Muscle of arm (tissue), 12 donors: Measurements from ENCODE around the gene SLC35A4. TPM values are rescaled to one million over a fixed set of nuclear protein-coding genes. Genes with fewer than 3 reads are reported as not detected.

Experiments
- DNase-seq: peaks from one replicate; pipeline ENCODE4 v3.0.0-alpha.2; 2013
- polyA plus RNA-seq, 12 donors: library from polyadenylated mRNA; unstranded; fragments of 120-200 nt; gene quantifications; one replicate each; pipeline ENCODE4 v1.2.1, GENCODE V29; 2013; ENCODE audit not compliant: insufficient read length in 12 of 12

The SLC35A4 gene
- polyA plus RNA-seq, 12 donors: 35.4 to 65.9 (median 56.3) TPM; not detected in 1

- no peak for DNase-seq
Observed at GRCh38 chr5:140555747-140556312, 8.8 kb upstream of the SLC35A4 start.

DNA sequence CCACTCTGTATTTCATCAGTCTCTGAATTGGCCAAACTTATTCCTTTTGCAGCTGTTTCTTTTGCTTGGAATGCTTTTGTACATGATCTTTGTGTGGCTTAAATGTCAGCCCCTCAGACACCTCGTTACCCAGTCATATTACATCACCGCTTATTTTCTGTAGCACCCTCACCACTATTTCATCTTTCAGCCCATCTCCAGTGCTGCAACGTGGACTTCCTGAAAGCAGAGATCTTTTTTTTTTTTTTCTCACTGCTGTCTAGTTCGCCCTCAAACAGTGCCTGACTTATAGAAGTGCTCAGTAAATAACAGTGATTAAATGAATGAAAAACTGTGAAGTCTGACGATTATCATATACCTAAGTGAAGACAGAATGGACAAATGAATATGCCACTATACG, 8.2 kb upstream of the SLC35A4 start:
- DNase-seq: no peak

GRCh38 chr5:140557136-140557805, 7.4 kb upstream of the SLC35A4 start, which contains the start of gene SRA1:
TSS of gene SRA1 (minus strand) at chr5:140557473. CDS start at chr5:140557452, 21 bp downstream.
- peak; percentile 95 for DNase-seq

DNA sequence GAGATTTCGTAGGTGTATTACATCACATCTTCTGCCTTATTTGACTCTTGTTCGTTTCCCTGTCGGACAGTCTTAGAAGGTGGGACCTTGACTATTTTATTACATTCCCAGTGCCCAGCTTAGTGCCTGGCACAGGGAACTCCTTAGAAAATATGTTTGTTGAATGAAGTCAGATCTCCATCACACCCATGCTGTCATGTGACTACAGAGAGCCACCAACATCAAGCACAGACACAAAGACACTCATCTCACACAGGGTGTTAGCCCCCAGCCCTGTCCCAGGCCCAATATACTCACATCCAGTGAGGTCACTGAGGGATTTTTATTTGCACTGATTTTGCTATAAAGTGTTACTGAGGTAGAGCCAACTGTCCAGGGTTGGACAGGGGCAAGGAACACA, 6.7 kb upstream of the SLC35A4 start:
- DNase-seq: no peak

DNA sequence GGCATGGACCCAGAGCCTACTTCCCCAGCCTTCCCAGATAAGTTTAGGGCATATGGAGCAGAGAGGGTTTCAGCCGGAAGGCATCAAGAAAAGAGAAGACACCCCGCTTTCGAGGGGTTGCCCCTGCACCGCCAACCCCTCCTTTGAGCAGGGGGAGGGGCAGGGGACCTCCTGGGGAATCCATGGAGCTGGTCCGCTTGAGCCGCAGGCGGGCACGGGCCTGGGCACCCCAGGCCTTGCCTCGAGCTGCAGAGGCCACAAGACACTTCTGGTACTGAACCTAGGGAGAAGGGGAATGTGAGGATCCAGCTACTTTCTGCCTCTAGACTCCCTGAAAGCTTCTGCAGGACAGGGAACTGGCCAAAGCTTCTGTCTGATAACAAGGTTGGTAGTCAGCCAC, 6.1 kb upstream of the SLC35A4 start:
- DNase-seq: no peak

GRCh38 chr5:140560227-140560626, 4.4 kb upstream of the SLC35A4 start:
- no peak for DNase-seq

- no peak for DNase-seq
Observed at GRCh38 chr5:140561753-140562523, 2.7 kb upstream of the SLC35A4 start.

DNA sequence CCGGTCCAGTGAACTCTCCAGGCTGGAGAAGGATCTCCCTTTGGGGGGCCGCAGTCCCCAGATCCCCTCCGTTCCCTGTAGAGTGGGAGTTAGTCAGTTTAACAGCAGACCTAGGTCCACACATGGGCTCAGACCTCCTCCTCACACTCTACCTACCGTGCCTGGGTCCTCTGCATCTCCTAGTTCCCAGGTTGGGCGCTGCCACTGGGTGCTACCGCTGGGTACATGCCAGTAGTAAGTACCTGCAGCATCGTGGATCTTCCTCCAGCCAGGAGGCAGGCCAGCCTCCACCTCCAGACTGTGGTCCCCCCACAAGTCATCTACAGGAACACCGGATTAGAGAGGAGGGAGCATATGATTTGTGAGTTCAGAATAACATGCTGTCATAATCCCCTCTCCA, 1.0 kb upstream of the SLC35A4 start:
- DNase-seq: no peak

DNA sequence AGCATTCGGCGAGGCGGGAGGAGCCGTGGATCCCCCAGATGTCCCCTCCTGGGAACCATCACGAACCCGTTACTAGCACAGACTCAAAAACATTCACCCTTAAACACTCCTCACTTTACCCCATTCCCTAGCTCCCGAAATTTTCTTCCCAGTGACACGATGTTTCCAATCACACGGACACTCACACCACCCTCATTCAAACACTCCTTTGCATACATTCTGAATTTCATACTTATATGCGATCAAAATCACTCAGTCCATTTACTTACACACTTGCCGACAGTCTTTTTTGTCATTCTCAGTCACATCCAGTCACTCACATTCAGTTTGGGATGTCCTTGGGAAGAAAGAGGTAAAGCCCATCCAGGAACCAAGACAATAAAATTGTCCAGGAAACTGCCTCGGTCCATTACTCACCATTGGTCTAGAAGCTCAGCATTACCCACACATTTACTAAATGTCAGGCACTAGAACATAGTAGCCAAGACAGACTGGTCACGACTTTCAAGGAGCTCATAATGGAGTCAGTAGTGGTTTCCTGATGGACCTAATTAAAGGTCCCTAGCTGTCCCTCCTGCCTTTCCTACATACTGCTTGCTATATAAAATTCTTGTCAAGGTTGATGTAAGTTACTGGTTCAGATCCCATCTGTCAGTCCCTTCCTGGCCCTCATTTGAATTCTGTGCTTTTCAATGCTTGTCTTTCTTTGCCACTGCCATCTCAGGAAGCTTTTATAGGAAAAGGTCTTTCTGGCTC, 574 bp downstream of the SLC35A4 start:
- DNase-seq: no peak

DNA sequence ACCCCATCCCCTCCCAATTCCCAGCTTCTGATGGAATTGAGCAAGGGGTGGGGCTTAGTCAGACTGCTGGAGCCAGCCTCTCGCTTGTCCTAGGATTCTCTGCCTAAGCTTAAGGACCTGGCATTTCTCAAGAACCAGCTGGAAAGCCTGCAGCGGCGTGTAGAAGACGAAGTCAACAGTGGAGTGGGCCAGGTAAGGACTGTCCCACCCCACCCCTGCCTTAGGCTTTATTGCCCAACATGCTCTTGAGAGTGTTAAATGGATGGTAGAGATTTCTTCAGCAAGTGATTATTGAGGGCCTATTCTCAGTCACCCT, 1.1 kb downstream of the SLC35A4 start:
- no peak for DNase-seq

- DNase-seq: no peak
Observed at GRCh38 chr5:140566665-140567064, 2.0 kb downstream of the SLC35A4 start.

GRCh38 chr5:140567136-140567818, 2.6 kb downstream of the SLC35A4 start:
- DNase-seq: no peak

- DNase-seq: no peak
Observed at GRCh38 chr5:140567871-140568270, 3.2 kb downstream of the SLC35A4 start.

DNA sequence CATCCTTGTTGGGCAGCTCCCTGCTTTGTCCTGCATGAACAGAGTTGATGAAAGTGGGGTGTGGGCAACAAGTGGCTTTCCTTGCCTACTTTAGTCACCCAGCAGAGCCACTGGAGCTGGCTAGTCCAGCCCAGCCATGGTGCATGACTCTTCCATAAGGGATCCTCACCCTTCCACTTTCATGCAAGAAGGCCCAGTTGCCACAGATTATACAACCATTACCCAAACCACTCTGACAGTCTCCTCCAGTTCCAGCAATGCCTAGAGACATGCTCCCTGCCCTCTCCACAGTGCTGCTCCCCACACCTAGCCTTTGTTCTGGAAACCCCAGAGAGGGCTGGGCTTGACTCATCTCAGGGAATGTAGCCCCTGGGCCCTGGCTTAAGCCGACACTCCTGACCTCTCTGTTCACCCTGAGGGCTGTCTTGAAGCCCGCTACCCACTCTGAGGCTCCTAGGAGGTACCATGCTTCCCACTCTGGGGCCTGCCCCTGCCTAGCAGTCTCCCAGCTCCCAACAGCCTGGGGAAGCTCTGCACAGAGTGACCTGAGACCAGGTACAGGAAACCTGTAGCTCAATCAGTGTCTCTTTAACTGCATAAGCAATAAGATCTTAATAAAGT, 3.9 kb downstream of the SLC35A4 start:
- no peak for DNase-seq

- no peak for DNase-seq
Observed at GRCh38 chr5:140569197-140569596, 4.6 kb downstream of the SLC35A4 start.

DNA sequence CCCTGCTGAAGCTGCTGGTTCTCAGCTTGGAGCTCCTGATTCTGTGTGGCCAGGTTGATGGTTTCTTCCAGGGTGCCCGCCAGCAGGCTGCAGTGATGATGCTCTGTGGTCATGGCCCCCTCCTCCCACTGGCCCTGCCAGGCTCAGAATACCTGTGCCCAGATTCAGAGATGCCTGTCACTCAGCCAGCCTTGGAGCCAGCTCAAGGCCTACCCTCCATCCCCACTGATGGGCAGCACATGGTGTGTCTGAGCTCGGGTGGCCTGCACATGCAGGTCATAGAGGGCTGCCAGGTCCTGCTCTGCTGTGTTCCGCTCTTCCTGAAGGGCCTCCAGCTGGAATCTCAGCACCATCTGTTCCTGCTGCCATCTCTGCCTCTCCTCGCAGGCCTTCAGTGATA, 5.4 kb downstream of the SLC35A4 start:
- DNase-seq: no peak

DNA sequence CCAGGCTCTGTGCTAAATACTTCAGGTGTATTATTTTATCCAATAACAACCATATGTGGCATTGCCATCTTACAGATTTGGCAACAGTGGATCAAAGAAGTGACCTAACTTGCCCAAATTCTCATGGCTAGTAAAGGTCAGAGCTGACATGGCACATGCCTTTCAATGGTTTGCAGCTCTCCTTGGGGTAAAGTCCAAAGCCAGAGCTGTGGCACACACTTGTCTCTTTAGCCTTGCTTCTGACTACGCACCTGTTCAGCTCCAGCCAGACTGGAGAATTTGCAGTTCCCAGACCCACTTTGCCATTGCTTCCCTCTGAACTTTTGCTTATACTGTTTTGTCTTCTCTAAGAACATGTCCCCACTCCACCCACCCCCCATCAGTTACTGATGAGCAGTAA, 5.9 kb downstream of the SLC35A4 start:
- no peak for DNase-seq

DNA sequence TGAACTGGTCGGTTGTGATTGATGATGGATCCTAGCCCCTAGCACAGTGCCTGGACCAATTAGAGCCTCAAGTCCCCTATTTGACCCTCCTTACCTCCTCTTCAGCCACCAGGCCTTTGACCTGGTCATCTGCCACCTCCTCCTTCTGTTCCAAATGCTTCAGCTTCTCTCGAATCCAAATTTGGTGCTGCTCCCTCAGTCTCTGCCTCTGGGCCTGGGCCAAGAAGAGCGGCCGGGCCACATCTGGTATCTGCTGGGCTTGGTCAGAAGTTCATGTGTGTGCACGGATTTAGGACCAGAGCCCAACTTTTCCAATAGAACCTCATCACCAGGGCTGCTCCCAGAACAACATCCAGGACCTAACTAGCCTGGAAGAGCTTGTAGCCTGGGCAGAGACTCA, 6.5 kb downstream of the SLC35A4 start:
- no peak for DNase-seq

DNA sequence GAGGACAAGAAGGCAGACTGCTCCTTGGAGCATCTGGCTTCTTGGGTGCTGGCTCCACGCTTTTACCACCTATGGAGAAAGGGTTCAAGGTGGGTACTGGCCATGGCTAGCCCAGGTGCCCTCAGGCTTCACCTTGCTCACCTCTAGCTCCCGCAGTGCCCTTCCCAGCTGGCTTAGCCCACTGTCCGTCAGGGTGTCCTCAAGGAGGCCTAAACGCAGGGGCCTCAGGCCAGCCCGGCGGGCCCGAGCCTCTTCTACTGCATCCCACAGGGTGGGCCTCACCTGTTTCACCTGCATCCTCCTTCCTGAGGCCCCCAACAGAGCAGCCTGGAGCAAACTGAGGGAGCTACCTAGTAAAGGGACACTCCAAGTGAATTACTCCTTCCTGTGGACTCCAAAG, 9.1 kb downstream of the SLC35A4 start:
- DNase-seq: no peak

- no peak for DNase-seq
Observed at GRCh38 chr5:140574165-140574564, 9.5 kb downstream of the SLC35A4 start.

- DNase-seq: no peak
Observed at GRCh38 chr5:140575309-140575708, 10.7 kb downstream of the SLC35A4 start.
